ENCODE data around the gene HNRNPL.
"Not testable (repeated sequence)": the region's sequence is repeated elsewhere in the genome, so short reads cannot be mapped to it uniquely, and the experiment has no call there.

Gene HNRNPL

GRCh38 chr19:38813323-38813722 lies 36.5 kb downstream of the HNRNPL start:
- Mint-ChIP-seq H3K4me1 (ENCODE audit: low read depth) (no peaks in the 10 kb centered on the region), H3K27ac (no peak overlapping the region), H3K27me3 (ENCODE audit: low read depth) (no peaks in the 10 kb centered on the region), H3K36me3 (ENCODE audit: low read depth) (peaks cover 10% of the 10 kb centered on the region), H3K9me3 (no peaks in the 10 kb centered on the region), H3K4me3 (no peak overlapping the region)

GRCh38 chr19:38812841-38813320 lies 36.9 kb downstream of the HNRNPL start, which contains the start of gene LGALS4:
LGALS4 (minus strand) TSS chr19:38812945; CDS start chr19:38812886, 59 bp downstream.
- H3K9me3 Mint-ChIP-seq: no peaks in the 10 kb centered on the region
- H3K27ac Mint-ChIP-seq: no peak within 1 kb of the TSS

GRCh38 chr19:38812009-38812840 lies 37.6 kb downstream of the HNRNPL start:
- Mint-ChIP-seq H3K4me1 (ENCODE audit: low read depth) (no peaks in the 10 kb centered on the region), H3K27ac (no peak overlapping the region)

More at GRCh38 chr19:38812841-38813320, 36.9 kb downstream of the HNRNPL start, which contains the start of gene LGALS4:
- Mint-ChIP-seq H3K4me3 (no peak within 1 kb of the TSS), H3K36me3 (ENCODE audit: low read depth) (peaks cover 9% of the 10 kb centered on the region), H3K27me3 (ENCODE audit: low read depth) (no peaks in the 10 kb centered on the region), H3K4me1 (ENCODE audit: low read depth) (no peaks in the 10 kb centered on the region)

GRCh38 chr19:38809592-38810252 lies 40.1 kb downstream of the HNRNPL start:
- H3K27me3 Mint-ChIP-seq (ENCODE audit: low read depth): no peaks in the 10 kb centered on the region
- peaks cover 3% of the 10 kb centered on the region for H3K4me1 Mint-ChIP-seq (ENCODE audit: low read depth)
- no peak overlapping the region for H3K27ac Mint-ChIP-seq
- peaks cover 2% of the 10 kb centered on the region for H3K36me3 Mint-ChIP-seq (ENCODE audit: low read depth)
- H3K4me3 Mint-ChIP-seq: no peak overlapping the region
- no peaks in the 10 kb centered on the region for H3K9me3 Mint-ChIP-seq

More at GRCh38 chr19:38812009-38812840, 37.6 kb downstream of the HNRNPL start:
- no peaks in the 10 kb centered on the region for H3K9me3 Mint-ChIP-seq
- no peak overlapping the region for H3K4me3 Mint-ChIP-seq
- peaks cover 6% of the 10 kb centered on the region for H3K36me3 Mint-ChIP-seq (ENCODE audit: low read depth)
- H3K27me3 Mint-ChIP-seq (ENCODE audit: low read depth): no peaks in the 10 kb centered on the region

- no peak overlapping the region for H3K27ac Mint-ChIP-seq
- no peaks in the 10 kb centered on the region for H3K9me3 Mint-ChIP-seq
- H3K36me3 Mint-ChIP-seq (ENCODE audit: low read depth): peaks cover 2% of the 10 kb centered on the region
- no peaks in the 10 kb centered on the region for H3K27me3 Mint-ChIP-seq (ENCODE audit: low read depth)
- peaks cover 3% of the 10 kb centered on the region for H3K4me1 Mint-ChIP-seq (ENCODE audit: low read depth)
- H3K4me3 Mint-ChIP-seq: no peak overlapping the region
Measured at GRCh38 chr19:38808741-38809140, 41.0 kb downstream of the HNRNPL start.

GRCh38 chr19:38807374-38808098 lies 42.2 kb downstream of the HNRNPL start:
- not testable (repeated sequence) for H3K36me3 Mint-ChIP-seq (ENCODE audit: low read depth); H3K27ac Mint-ChIP-seq; H3K4me1 Mint-ChIP-seq (ENCODE audit: low read depth); H3K9me3 Mint-ChIP-seq; H3K4me3 Mint-ChIP-seq; H3K27me3 Mint-ChIP-seq (ENCODE audit: low read depth)

- Mint-ChIP-seq H3K4me3 (no peak overlapping the region), H3K27me3 (ENCODE audit: low read depth) (no peaks in the 10 kb centered on the region), H3K9me3 (no peaks in the 10 kb centered on the region), H3K4me1 (ENCODE audit: low read depth) (peaks cover 3% of the 10 kb centered on the region), H3K27ac (no peak overlapping the region), H3K36me3 (ENCODE audit: low read depth) (peaks cover 2% of the 10 kb centered on the region)
Measured at GRCh38 chr19:38806371-38806770, 43.4 kb downstream of the HNRNPL start.

- H3K27ac Mint-ChIP-seq: peak overlapping the region; percentile 68
- H3K4me3 Mint-ChIP-seq: no peak overlapping the region
- peaks cover 3% of the 10 kb centered on the region for H3K4me1 Mint-ChIP-seq (ENCODE audit: low read depth)
- no peaks in the 10 kb centered on the region for H3K9me3 Mint-ChIP-seq
- H3K27me3 Mint-ChIP-seq (ENCODE audit: low read depth): no peaks in the 10 kb centered on the region
- H3K36me3 Mint-ChIP-seq (ENCODE audit: low read depth): peaks cover 2% of the 10 kb centered on the region
Measured at GRCh38 chr19:38805180-38805579, 44.6 kb downstream of the HNRNPL start.

- Mint-ChIP-seq H3K9me3 (no peaks in the 10 kb centered on the region), H3K4me3 (no peak overlapping the region), H3K27ac (no peak overlapping the region), H3K27me3 (ENCODE audit: low read depth) (no peaks in the 10 kb centered on the region), H3K4me1 (ENCODE audit: low read depth) (peaks cover 3% of the 10 kb centered on the region), H3K36me3 (ENCODE audit: low read depth) (peaks cover 2% of the 10 kb centered on the region)
Measured at GRCh38 chr19:38803543-38803942, 46.2 kb downstream of the HNRNPL start.

GRCh38 chr19:38801359-38802095 lies 48.3 kb downstream of the HNRNPL start:
- Mint-ChIP-seq H3K27ac (no peak overlapping the region), H3K9me3 (no peaks in the 10 kb centered on the region), H3K4me3 (no peak overlapping the region), H3K27me3 (ENCODE audit: low read depth) (no peaks in the 10 kb centered on the region), H3K4me1 (ENCODE audit: low read depth) (peaks cover 3% of the 10 kb centered on the region), H3K36me3 (ENCODE audit: low read depth) (peaks cover 2% of the 10 kb centered on the region)

- H3K27me3 Mint-ChIP-seq (ENCODE audit: low read depth): no peaks in the 10 kb centered on the region
Measured at GRCh38 chr19:38800577-38801347, 49.0 kb downstream of the HNRNPL start.

GRCh38 chr19:38799104-38799503 lies 50.7 kb downstream of the HNRNPL start:
- no peaks in the 10 kb centered on the region for H3K9me3 Mint-ChIP-seq
- no peaks in the 10 kb centered on the region for H3K4me1 Mint-ChIP-seq (ENCODE audit: low read depth)
- H3K27ac Mint-ChIP-seq: no peak overlapping the region
- H3K27me3 Mint-ChIP-seq (ENCODE audit: low read depth): peaks cover 9% of the 10 kb centered on the region
- H3K4me3 Mint-ChIP-seq: no peak overlapping the region
- H3K36me3 Mint-ChIP-seq (ENCODE audit: low read depth): no peaks in the 10 kb centered on the region

More at GRCh38 chr19:38800577-38801347, 49.0 kb downstream of the HNRNPL start:
- Mint-ChIP-seq H3K27ac (no peak overlapping the region), H3K4me3 (no peak overlapping the region), H3K4me1 (ENCODE audit: low read depth) (peaks cover 3% of the 10 kb centered on the region), H3K9me3 (no peaks in the 10 kb centered on the region), H3K36me3 (ENCODE audit: low read depth) (peaks cover 2% of the 10 kb centered on the region)

GRCh38 chr19:38797781-38798180 lies 52.0 kb downstream of the HNRNPL start:
- not testable (repeated sequence) for H3K27ac Mint-ChIP-seq; H3K4me1 Mint-ChIP-seq (ENCODE audit: low read depth); H3K4me3 Mint-ChIP-seq; H3K36me3 Mint-ChIP-seq (ENCODE audit: low read depth); H3K9me3 Mint-ChIP-seq
- H3K27me3 Mint-ChIP-seq (ENCODE audit: low read depth): peaks cover 19% of the 10 kb centered on the region

Data from T-helper 1 cell treated with Interleukin-12 subunit alpha and Interleukin-12 subunit beta and Interleukin-4 antibody, amounts not matched to agents 30 μg/mL and 1 μg/mL, for 36 hours (primary cell).